ENCODE data around the gene HDHD3. TPM values are rescaled to one million over a fixed set of nuclear protein-coding genes. Genes with fewer than 3 reads are reported as not detected.
"Not testable (repeated sequence)": the region's sequence is repeated elsewhere in the genome, so short reads cannot be mapped to it uniquely, and the experiment has no call there.

The HDHD3 gene
- total RNA-seq, 1 experiment from 2014 or later = 7.6 TPM

DNA sequence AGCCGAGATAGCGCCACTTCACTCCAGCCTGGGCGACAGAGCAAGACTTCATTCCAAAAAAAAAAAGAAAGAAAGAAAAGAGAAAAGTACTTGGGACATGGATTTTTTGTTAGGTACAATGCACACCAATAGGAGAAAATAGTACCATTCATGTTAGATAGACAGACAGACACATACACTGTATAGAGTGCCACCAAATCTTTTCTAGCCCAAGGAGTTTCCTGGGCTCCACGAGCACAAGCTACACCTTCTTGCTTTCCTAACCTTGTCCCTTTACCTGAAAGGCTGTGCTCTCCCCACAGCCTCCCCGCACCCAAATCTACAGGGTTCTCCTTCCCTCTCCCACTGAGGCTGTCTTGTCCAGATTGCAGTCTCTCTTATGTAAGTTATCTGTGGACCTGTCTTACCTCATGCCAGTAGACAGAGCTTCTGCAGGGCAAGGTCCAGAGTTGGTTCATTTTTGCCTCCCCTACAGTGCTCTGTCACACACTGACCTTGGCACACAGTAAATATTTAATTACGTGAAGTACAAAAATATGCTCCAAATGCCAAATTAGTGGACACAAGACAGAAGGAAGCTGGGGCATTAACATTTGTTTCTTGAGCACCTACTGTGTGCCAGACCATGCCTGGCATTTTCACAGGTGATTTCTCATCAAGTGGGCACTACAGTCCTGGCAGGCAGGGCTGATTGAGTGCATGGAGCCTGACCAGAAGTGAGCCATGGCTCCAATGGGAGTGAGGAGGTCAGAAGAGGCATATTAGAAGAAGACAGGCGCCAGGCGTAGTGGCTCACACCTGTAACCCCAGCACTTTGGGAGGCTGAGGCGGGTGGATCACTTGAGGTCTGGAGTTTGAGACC, 18.4 kb upstream of the HDHD3 start:
- DNase-seq = no peak
- H3K36me3 ChIP-seq = no peaks in the 10 kb centered on the region
- no peaks in the 10 kb centered on the region for H3K9me3 ChIP-seq
- H3K4me3 ChIP-seq = no peak overlapping the region
- no peaks in the 10 kb centered on the region for H3K27me3 ChIP-seq

DNA sequence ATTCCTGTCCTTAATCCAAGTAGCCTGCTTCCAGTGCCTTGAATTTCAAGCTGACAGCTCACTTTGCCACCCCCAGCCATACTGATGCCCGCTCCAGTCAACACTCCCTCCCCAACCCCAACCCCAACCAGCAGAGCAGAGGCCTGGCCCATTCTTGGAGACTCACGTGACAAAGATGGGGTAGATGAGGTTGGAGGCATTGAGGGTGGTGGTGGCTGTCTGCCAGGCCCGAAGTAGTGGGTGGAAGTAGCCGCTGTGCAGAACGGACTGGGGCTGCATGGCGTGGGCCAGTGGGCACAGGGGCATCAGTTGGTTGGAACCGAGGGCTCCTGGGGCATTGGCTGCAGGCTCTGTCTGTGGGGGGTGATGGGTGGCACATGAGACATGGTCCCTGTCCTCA, 16.5 kb upstream of the HDHD3 start:
- no peaks in the 10 kb centered on the region for H3K36me3 ChIP-seq
- no peak overlapping the region for H3K4me3 ChIP-seq
- no peak for DNase-seq
- H3K27me3 ChIP-seq = no peaks in the 10 kb centered on the region
- H3K9me3 ChIP-seq = no peaks in the 10 kb centered on the region

DNA sequence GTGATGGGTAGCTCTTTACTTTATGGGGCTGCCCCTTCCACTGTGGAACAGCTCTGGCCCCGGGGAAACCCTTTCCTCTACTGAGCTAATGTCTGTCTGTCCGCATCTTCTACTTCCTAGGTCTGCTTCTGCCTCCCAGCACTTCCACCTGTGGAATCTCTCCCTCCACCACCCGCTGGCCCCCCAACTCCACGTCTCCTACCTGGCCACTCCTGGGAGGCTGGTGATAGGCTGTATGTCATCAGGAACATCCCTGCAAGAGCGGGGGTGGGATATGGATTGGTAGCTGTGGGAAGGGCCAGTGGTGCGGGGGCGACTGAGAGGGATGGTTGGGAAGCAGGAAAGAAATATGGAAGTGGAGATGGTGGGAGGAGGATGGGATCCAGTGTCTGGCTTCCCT, 15.1 kb upstream of the HDHD3 start:
- DNase-seq = no peak
- Histone ChIP-seq H3K9me3 (no peaks in the 10 kb centered on the region), H3K4me3 (no peak overlapping the region), H3K36me3 (no peaks in the 10 kb centered on the region), H3K27me3 (no peaks in the 10 kb centered on the region)

DNA sequence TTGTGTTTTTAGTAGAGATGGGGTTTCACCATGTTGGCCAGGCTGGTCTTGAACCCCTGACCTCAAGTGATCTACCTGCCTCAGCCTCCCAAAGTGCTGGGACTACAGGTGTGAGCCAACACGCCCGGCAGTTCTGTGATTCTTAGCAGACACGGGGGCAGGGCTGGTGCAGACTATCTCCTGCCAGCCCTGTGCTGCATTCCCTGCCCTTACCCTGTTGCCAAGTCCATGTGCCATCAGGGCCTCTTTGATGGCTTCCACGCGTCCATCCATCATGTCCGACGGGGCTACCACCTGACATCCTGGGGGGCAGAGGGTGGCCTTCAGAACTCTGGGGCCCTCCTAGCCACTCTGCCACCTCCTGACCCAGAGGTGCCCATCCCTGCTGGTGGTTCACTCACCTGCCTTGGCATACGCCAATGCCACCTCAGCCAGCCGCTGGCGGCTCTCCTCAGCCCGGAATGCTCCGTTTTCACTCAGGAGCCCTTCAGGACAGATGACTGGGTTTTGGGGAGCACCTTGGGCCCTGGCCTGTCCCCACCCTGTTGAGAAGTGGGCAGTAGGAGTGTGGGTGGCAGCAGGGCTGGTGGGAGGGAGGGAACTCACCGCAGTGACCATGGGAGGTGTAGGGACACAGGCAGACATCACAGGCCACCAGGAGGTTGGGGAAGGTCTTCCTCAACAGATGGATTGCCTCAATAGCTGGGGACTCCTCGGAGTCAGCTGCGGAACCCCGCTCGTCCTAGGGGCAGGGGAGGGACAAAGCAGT, 13.6 kb upstream of the HDHD3 start:
- H3K27me3 ChIP-seq = no peaks in the 10 kb centered on the region
- H3K9me3 ChIP-seq = no peaks in the 10 kb centered on the region
- no peak for DNase-seq
- H3K36me3 ChIP-seq = no peaks in the 10 kb centered on the region
- H3K4me3 ChIP-seq = no peak overlapping the region

DNA sequence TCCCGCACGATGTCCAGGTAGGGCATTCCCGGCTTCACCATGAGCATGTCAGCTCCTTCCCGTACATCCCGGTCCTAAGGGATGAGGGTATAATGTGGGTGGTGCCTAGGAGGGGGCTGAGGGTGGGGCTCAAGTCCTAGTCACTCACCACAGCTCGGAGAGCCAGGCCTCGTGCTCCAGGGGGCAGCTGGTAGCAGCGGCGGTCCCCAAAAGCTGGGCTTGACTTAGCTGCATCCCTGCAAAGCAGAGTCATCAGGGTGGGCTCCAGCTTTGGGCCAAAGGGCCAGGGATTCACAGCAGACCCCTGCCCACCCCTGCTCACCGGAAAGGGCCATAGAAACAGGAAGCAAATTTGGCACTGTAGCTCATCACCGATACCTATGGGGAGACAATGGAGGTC, 12.7 kb upstream of the HDHD3 start:
- no peaks in the 10 kb centered on the region for H3K27me3 ChIP-seq
- H3K4me3 ChIP-seq = no peak overlapping the region
- DNase-seq = no peak
- H3K36me3 ChIP-seq = no peaks in the 10 kb centered on the region
- no peaks in the 10 kb centered on the region for H3K9me3 ChIP-seq

DNA sequence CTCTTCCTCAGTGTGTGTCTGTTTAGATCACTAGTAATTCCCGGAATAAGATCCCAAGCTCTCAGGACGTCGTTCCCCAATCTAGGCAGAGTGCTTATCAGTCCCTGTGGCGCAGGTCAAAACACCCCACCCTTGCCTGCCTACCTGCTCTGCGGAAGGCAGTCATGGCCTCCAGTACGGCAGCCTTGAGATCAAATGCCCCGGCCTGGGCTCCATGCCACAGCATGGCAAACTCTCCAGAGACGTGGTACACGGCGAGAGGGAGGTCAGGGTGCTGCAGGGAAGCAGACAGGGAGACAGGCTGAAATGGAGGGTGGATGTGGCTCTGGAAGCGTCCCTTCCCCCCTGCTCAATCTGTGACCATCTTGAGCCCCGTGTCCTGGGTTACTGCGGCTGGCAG, 12.0 kb upstream of the HDHD3 start:
- DNase-seq = no peak
- no peaks in the 10 kb centered on the region for H3K27me3 ChIP-seq
- H3K9me3 ChIP-seq = no peaks in the 10 kb centered on the region
- no peak overlapping the region for H3K4me3 ChIP-seq
- no peaks in the 10 kb centered on the region for H3K36me3 ChIP-seq

DNA sequence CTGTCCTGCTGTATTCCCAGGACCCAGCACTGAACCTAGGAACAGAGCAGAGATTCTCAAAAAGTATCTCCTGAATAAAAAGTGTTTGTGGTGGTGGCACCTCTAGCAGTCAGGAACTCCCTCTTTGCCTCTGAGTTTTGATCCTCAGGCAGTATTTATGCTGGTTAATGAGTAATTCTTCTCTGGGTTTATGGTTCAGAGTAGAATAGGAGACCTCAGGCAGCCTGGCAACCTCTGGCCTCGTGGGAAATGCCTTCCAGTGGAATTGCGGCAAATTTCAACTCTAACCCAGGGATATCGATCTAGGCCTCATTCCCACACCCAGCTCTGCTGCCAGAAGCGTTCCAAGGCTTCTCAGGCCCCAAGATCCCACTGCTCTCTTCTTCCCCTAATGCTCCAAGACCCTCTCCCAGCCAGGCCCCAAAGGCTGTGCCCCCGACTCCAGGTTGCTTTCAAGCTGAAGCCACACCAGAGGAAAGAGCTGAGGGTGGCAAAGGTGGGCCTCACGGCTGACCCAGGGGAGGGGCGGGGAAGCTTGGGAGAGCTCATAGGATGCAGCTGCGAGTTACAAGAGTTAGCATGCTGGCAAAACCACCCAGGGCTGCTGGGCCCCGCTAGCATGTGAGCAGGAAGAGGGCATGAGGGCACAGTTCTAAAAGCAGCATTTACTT, 10.9 kb upstream of the HDHD3 start:
- Histone ChIP-seq H3K36me3 (no peaks in the 10 kb centered on the region), H3K27me3 (no peaks in the 10 kb centered on the region), H3K9me3 (no peaks in the 10 kb centered on the region), H3K4me3 (no peak overlapping the region)
- no peak for DNase-seq

DNA sequence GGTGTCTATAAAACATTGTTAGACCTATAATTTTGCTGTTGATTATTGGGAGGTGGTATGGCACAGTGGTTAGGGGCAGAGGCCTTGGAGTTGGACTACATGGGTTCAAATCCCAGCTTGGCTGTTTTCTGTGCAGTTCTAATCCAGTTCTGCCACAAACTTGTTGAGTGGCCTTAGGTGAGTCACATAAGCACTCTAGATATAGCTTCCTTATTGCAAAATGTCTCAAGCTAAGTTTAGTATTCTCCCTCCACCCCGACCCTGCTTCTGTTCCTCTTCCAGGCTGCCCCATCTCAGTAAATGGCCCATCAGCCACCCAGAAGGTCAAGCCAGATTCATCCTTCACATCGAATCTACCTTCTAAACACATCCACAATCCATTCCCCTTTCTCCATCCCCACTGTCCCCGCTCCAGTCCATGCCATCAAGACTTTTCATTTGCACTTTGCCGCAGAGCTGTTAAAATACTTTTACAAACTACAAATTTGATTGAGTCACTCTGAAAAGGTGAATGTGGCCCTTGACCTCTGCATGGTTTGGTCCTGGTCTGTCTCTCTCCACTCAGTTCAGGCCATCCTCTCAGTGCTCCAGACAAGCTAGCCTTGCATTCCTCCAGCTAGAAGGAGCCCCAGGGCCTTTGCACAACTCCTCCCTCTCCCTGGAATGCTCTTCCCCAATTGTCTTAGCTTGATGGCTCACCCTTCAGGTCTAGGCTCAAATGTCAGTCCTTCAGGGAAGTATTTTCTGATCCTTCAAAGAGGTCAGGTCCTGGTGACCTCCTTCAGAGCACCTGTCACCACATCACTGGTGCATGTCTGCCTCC, 10.0 kb upstream of the HDHD3 start:
- Histone ChIP-seq H3K9me3 (no peaks in the 10 kb centered on the region), H3K4me3 (no peak overlapping the region), H3K36me3 (no peaks in the 10 kb centered on the region), H3K27me3 (no peaks in the 10 kb centered on the region)
- DNase-seq = no peak

DNA sequence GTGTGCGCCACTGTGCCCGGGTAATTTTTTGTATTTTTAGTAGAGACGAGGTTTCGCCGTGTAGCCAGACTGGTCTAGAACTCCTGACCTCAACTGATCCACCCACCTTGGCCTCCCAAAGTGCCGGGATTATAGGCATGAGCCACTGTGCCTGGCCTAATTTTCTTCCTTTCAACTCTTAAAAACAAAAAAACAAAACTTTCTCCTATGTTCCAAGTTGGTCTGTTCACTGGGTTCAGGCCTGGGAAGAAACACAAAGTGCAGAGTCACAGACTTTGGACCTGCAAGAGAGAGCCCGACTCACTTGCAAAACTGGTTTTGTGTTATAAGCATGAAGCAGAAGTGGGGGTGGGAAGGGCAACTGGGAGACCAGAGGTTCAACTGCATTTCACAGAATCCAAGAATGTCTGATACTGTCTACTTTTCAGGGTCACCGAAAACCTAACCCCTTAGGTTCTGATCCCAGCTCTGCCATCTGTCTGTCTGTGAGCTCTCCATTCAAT, 5.2 kb upstream of the HDHD3 start:
- no peak for DNase-seq
- H3K27me3 ChIP-seq = no peaks in the 10 kb centered on the region
- H3K4me3 ChIP-seq = no peak overlapping the region
- H3K9me3 ChIP-seq = no peaks in the 10 kb centered on the region
- H3K36me3 ChIP-seq = no peaks in the 10 kb centered on the region

DNA sequence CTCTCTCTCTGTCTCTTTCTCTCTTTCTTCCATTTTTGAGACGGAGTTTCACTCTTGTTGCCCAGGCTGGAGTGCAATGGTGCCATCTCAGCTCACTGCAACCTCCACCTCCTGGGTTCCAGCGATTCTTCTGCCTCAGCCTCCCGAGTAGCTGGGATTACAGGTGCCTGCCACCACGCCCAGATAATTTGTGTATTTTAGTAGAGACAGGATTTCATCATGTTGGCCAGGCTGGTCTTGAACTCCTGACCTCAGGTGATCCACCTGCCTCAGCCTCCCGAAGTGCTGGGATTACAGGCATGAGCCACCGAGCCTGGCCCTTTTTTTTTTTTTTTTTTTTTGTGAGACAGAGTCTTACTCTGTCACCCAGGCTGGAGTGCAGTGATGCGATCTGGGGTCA, 4.7 kb upstream of the HDHD3 start:
- not testable (repeated sequence) for DNase-seq, H3K4me3 ChIP-seq, H3K27me3 ChIP-seq, H3K9me3 ChIP-seq, H3K36me3 ChIP-seq

DNA sequence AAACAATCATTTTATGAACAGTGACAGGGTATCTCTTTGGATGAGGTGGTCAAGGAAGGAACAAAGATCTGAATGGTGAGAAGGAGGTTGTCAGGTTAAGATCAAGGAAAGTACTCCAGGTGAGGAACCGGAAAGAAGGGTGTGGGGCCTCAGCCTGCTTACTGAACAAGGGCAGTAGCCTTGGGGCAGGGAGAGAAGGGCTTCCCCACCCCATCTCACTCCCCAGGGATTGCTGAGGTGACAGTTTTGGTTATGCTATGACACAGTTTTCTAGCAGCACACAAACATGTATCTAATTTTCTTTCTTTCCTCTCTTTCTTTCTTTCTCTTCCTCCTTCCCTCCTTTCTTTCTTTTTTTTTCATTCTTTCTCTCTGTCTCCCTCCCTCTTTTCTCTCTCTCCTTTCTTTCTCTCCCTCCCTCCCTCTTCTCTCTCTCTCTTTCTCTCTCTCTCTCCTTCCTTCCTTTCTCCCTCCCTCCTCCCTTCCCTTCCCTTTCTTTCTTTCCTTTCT, 4.1 kb upstream of the HDHD3 start:
- Histone ChIP-seq H3K27me3 (no peaks in the 10 kb centered on the region), H3K4me3 (no peak overlapping the region), H3K36me3 (no peaks in the 10 kb centered on the region), H3K9me3 (no peaks in the 10 kb centered on the region)
- DNase-seq = no peak

DNA sequence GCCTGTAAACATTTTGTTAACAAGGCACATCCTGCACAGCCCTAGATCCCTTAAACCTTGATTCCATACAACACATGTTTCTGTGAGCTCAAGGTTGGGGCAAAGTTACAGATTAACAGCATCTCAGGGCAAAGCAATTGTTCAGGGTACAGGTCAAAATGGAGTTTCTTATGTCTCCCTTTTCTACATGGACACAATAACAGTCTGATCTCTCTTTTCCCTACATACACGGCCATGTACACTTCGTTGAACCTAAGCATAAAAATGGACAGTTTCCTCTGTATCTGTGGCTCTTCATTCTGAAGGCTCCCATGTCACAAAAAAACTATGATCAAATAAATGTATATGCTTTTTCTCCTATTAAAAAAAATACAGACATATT, 3.0 kb upstream of the HDHD3 start:
- not testable (repeated sequence) for H3K4me3 ChIP-seq, DNase-seq, H3K27me3 ChIP-seq, H3K36me3 ChIP-seq, H3K9me3 ChIP-seq

DNA sequence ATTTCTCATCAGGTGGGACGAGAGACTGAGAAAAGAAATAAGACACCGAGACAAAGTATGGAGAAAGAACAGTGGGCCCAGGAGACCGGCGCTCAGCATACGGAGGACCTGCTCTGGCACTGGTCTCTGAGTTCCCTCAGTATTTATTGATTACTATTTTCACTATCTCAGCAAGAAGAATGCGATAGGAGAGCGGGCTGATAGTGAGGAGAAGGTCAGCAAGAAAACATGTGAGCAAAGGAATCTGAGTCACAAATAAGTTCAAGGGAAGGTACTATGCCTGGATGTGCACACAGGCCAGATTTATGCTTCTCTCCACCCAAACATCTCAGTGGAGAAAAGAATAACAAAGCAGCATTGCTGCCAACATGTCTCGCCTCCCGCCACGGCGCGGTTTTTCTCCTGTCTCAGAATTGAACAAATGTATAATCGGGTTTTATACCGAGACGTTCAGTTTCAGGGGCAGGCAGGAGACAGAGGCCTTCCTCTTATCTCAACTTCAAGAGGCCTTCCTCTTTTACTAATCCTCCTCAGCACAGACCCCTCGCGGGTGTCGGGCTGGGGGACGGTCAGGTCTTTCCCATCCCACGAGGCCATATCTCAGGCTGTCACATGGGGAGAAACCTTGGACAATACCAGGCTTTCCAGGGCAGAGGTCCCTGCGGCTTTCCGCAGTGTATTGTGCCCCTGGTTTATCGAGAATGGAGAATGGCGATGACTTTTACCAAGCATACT, 2.5 kb upstream of the HDHD3 start:
- H3K9me3 ChIP-seq, H3K4me3 ChIP-seq, H3K36me3 ChIP-seq, H3K27me3 ChIP-seq, DNase-seq: not testable (repeated sequence)

DNA sequence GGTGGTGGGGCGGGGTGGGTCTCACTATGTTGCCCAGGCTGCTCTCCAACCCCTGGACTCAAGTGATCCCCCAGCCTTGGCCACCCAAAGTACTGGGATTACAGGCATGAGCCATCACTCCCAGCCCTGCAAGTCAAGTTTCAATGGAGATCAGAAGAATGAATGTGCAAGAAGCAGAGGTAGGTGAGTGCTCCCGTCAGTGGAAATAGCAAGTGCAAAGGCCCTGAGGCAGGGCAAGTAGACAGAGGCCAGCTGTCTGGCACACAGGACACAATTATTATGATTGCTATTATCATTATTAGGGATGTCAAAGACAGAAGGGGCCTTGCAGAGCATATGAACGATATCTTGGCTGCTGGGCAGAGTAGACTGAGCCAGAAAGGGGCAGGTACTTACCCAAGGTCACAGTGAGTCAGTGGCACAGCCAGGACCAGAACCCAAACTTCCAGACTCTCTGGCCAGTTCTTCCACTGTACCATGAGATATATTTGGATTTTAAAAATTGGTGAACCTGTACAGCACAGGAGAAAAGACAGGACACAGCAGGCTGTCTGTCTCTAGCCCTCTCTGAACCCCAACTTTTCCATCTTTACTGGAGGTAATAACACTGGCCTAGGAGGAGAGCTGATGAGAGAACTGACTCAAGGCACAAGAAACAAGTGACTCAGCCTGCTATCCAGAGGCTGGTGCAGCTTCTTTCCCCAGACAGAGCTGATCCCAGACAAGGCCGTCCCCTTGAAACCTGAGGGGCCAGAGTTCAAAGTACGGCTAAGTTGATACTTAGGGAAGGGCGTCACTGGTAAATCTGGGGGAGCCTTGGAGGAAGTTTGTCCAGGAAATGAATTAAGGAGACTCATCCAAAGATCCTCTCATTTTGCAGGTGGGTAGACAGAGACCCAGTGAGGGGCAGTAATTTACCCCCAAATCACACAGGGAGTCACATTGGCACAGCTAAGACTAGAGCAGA, 1.4 kb downstream of the HDHD3 start:
- no peaks in the 10 kb centered on the region for H3K9me3 ChIP-seq
- no peak for DNase-seq
- H3K27me3 ChIP-seq = no peaks in the 10 kb centered on the region
- peaks cover 5% of the 10 kb centered on the region; the same call in 1 of the 2 replicates for H3K36me3 ChIP-seq
- no peak overlapping the region for H3K4me3 ChIP-seq

Data from MG63 (cell line).